Stimulated activated naive CD4-positive, alpha-beta T cell treated with Interleukin-2 at 50 U/mL for 16 hours (primary cell): Measurements from ENCODE around the gene JAM3.
A peak's percentile ranks its signal among the peaks of the same experiment; 100 is the strongest.

Experiments used
- DNase-seq: peaks from one replicate; lab custom pipeline; 2025; lab: John Stamatoyannopoulos, UW

The JAM3 gene

GRCh38 chr11:134039726-134040385 is 29.0 kb upstream of the JAM3 start:
- DNase-seq, result no peak

DNA sequence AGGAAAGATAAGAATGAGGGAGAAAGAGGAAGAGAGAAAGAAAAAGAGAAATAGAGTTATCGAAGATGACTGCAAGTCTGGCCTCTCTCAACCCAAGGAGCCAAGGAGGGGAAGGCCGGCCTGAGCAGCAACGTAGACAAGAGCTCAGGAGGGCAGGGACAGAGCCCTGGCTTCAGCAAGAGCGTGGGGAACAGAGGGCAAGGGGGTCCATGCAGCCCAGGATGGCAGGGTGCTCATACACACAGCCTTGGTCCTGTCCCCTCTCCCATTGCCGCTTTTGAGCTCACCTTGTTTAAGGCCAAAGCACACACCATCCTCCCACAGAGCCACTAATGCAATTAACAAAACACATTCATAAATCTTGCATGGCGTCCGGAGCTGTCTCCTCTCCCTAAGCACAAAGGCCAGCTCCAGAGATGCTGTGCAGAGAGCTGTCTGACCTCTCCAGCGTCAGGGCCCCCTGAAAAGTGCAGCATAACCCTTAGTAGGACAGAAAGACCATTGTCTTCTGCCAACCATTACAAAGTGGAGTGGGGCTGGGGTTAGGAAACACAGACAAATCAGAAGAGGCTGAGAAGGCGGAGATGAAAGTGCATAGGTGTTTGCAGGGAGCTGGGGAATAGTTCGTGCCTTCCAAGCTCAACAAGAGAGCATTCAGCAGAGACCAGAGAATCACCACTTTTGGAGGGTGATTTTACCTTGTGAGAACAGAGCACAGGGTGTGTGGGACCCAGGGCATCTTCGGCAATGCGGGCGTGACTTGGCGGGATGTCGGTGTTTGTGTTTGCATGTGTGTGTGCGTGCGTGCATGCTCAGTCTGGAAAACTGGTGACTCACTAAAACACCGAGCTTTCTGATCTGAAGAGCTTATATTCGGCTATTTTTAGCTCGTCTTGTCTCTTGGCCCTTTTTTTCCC is 28.2 kb upstream of the JAM3 start:
- DNase-seq, result no peak

- DNase-seq, result no peak
These were observed 27.5 kb upstream of the JAM3 start for GRCh38 chr11:134041349-134041748.

GRCh38 chr11:134041791-134042696 is 26.8 kb upstream of the JAM3 start:
- no peak for DNase-seq

GRCh38 chr11:134043821-134044420 is 25.0 kb upstream of the JAM3 start:
- DNase-seq, result no peak

- DNase-seq, result no peak
These were observed 24.2 kb upstream of the JAM3 start for GRCh38 chr11:134044514-134045284.

- no peak for DNase-seq
These were observed 22.9 kb upstream of the JAM3 start for GRCh38 chr11:134045799-134046635.

DNA sequence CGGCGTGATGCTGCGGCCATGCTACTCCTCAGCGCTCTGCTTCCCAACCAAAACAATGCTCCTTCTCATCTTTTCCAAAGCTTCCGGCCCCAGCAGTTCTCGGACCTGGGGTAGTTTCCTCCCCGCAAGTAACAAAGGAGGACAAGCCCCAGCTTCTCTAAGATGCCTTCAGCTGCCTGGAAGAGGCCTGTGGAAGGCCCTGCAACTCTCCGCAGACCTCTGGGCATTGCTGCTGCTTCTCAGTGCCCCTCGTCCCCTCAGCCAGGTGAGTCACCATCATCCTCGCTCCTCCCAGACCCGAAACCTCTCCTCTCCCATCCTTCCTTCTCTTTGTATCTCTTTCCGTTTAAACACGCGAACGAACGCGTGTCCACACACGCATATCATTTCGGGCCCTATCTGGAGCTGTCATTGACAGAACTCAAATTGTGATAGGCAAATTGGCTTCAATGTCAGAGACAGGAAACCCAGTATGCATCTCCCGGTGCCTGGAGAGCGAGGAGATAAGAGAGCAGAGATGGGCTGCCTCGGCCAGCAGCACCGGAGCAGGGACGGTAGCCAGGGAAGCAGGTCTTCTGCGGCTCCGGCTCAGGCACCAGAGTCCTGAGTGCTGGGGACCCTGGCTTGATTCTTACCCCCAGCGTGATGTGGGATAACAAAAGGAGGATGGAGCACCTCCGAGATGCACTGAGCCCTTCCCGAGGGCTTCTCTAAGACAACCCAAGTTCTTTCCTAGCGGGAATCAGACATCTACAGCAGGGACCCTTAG is 22.0 kb upstream of the JAM3 start:
- DNase-seq, result no peak

- DNase-seq, result no peak
These were observed 21.3 kb upstream of the JAM3 start for GRCh38 chr11:134047586-134047999.

DNA sequence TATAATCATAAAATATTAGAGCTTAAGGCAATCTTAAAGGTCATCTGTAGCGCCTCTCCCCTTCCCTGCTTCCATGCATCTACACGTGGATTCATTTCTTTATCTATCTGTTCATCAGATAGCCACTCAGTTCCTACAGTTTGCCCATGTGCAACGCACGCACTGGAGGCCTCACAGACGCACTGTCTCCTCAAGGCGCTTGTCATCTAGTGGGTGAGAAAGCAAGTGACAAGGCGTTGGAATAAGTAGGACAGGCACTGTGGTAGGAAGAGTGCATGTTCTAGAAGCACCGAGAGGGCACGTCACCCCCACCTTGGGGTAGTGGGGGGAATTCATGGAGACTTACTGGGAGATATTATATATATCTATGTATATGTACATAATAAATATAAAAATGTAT is 20.8 kb upstream of the JAM3 start:
- DNase-seq, result no peak

DNA sequence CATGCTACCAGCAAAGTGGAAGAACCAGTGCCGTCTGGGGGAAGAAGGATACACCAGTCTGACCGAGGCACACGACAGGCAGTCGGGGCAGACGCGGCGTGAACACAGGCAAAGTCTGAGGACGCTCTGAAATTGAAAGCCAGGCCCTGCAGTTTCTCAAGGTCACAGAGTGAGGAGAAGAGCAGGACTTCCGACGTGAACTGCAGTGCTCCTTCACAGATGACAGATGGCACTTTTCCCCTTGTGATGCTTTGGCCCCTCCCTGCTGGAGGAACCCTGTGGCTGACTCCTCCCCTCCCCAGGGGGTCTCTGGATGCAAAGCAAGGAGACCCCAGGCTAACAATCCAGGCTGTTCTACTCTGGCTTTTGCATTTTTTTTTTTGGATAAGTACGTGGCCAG is 19.6 kb upstream of the JAM3 start:
- DNase-seq, result no peak

DNA sequence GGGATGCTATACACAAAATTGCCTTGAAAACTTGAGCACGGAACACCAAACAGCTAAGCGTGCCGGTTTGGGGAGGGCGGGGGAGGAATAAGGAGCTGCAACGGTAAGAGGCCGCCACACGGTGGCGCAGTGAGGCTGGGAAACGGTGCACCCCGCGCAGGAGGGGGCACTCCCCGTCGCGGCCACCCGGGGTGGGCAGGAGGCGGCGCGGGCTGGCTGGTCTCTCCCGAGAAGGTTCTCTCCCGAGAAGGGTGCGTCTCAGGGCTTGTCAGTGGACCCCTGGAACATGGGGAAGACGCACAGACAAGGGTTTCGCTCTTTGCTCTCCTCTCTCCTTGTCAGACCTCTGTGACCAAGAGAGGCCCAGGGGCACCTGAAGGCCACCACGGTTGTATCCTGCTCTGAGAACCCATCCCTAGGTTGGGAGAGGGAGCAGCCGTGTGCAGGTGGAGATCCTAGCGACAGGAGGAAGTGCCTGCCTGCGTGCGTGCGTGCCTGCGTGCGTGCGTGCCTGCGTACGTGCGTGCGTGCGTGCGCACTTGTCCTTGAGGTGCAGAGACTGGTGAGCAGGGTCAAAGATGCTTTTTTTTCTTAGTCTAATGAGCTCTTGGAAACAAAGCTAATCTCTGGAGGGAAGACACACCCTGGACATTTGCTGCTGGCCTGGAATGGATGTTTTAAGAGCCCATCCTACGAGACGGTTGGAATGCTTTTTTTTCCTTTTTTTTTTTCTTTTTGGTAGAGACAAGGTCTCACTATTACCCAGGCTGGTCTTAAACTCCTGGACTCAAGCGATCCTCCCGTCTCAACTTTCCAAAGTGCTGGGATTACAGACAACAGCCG is 18.1 kb upstream of the JAM3 start:
- DNase-seq, result peak; percentile 59

GRCh38 chr11:134052395-134052987 is 16.4 kb upstream of the JAM3 start:
- DNase-seq, result no peak

GRCh38 chr11:134052988-134053945 is 15.6 kb upstream of the JAM3 start:
- no peak for DNase-seq

DNA sequence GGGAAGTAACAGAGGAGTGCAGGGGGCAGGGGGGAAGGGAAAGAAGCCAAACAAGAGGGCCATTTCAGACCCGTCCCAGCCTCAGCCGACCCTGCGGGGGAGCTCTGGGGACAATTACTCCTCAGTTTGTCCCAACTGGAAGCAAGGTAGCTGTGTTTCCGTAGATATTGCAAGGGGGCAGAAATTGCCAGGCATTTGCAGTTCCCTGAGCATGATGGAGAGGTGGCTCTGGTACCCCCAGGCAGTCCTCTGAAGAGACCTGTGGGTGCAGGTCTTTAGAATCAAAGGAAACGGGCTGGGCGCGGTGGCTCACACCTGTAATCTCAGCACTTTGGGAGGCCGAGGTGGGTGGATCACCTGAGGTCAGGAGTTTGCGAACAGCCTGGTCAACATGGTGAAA is 13.8 kb upstream of the JAM3 start:
- DNase-seq, result no peak

GRCh38 chr11:134060316-134060715 is 8.6 kb upstream of the JAM3 start:
- no peak for DNase-seq
